Lower leg skin (tissue), 4 donors: Measurements from ENCODE around the gene ZNF76. TPM values are rescaled to one million over a fixed set of nuclear protein-coding genes. Genes with fewer than 3 reads are reported as not detected.
"Not testable (repeated sequence)": the region's sequence is repeated elsewhere in the genome, so short reads cannot be mapped to it uniquely, and the experiment has no call there.

Source experiments
- DNase-seq, 2 donors: peaks; one replicate each; pipeline ENCODE4 v3.0.0-alpha.2; 2019; ENCODE audit warnings: low spot score in 2 of 2
- H3K4me3 ChIP-seq: fragments of 200-600 bp; sonication (generic); 2 replicates; pipeline ENCODE4 v1.5.1; 2017; ENCODE audit warnings: mild to moderate bottlenecking, low read depth; ENCODE audit not compliant: poor library complexity, severe bottlenecking
- POLR2A ChIP-seq, 2 donors: fragments of 450-650 bp; IDR thresholded peaks; one replicate each; pipeline ENCODE4 v1.6.1; 2016 to 2017; ENCODE audit warnings: antibody characterized with exemption in 2 of 2, mild to moderate bottlenecking in 1 of 2, moderate library complexity in 1 of 2
- WGBS, 2 donors: methylation state at CpG; one replicate each; pipeline ENCODE4 v1.1.5; 2018; 5-methylcytosine and 5-hydroxymethylcytosine counted together
- intact Hi-C: fragments of 100-400 bp; cut with DNase I; formaldehyde crosslinking; loops from one replicate; pipeline ENCODE4 v1.15.0; 2023; ENCODE audit warnings: low total_unique reads
- total RNA-seq, 4 donors: library from RNA; depleted of rRNA; stranded (reverse); fragments of >200 nt; gene quantifications; one replicate each; pipeline ENCODE4 v1.1.0, GENCODE V29; 2016
- TF ChIP-seq, protein P1 (sequence below), 3 donors: fragments of 450-650 bp; IDR thresholded peaks; one replicate each; pipeline ENCODE4 v1.5.1; 2016; ENCODE audit warnings: antibody characterized with exemption in 3 of 3, mild to moderate bottlenecking in 3 of 3, moderate library complexity in 2 of 3

Gene ZNF76
- total RNA-seq, 4 donors from 2014 or later, result 12.4 to 21.4 (median 16.8) TPM

GRCh38 chr6:35328108-35328723, 68.7 kb downstream of the ZNF76 start:
- intact Hi-C loops, result no loop called here
- WGBS, 2 donors, result 100% methylated on average over 1 of the region's 1 CpG

DNA sequence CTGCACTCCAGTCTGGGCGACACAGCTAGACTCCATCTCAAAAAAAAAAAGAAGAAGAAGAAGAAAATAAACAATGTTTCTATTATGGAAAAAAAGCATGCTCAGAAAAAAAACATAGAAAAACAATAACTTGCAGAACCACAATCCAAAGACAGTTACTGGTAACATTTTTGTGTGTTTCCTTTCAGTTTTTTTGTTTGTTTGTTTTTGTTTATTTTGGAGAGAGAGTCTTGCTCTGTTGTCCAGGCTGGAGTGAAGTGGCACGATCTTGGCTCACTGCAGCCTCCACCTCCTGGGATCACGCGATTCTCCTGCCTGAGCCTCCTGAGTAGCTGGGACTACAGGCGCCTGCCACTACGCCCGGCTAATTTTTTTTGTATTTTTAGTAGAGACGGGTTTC, 69.4 kb downstream of the ZNF76 start:
- DNase-seq, intact Hi-C loops, H3K4me3 ChIP-seq: not testable (repeated sequence)
- 95 to 96% methylated on average over 8 of the region's 8 CpGs for WGBS, 2 donors

More at GRCh38 chr6:35328108-35328723, 68.7 kb downstream of the ZNF76 start:
- DNase-seq, result no peak
- no peak for TF ChIP-seq POLR2A (IDR thresholded peaks at IDR 0.05)
- TF ChIP-seq, protein P1, sequence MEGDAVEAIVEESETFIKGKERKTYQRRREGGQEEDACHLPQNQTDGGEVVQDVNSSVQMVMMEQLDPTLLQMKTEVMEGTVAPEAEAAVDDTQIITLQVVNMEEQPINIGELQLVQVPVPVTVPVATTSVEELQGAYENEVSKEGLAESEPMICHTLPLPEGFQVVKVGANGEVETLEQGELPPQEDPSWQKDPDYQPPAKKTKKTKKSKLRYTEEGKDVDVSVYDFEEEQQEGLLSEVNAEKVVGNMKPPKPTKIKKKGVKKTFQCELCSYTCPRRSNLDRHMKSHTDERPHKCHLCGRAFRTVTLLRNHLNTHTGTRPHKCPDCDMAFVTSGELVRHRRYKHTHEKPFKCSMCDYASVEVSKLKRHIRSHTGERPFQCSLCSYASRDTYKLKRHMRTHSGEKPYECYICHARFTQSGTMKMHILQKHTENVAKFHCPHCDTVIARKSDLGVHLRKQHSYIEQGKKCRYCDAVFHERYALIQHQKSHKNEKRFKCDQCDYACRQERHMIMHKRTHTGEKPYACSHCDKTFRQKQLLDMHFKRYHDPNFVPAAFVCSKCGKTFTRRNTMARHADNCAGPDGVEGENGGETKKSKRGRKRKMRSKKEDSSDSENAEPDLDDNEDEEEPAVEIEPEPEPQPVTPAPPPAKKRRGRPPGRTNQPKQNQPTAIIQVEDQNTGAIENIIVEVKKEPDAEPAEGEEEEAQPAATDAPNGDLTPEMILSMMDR (IDR thresholded peaks at IDR 0.05), result no peak
- no peak overlapping the region for H3K4me3 ChIP-seq

- intact Hi-C loops, result no loop called here
- WGBS, 2 donors, result 88 to 90% methylated on average over 9 of the region's 9 CpGs
Measured at GRCh38 chr6:35330541-35331119, 71.1 kb downstream of the ZNF76 start.

DNA sequence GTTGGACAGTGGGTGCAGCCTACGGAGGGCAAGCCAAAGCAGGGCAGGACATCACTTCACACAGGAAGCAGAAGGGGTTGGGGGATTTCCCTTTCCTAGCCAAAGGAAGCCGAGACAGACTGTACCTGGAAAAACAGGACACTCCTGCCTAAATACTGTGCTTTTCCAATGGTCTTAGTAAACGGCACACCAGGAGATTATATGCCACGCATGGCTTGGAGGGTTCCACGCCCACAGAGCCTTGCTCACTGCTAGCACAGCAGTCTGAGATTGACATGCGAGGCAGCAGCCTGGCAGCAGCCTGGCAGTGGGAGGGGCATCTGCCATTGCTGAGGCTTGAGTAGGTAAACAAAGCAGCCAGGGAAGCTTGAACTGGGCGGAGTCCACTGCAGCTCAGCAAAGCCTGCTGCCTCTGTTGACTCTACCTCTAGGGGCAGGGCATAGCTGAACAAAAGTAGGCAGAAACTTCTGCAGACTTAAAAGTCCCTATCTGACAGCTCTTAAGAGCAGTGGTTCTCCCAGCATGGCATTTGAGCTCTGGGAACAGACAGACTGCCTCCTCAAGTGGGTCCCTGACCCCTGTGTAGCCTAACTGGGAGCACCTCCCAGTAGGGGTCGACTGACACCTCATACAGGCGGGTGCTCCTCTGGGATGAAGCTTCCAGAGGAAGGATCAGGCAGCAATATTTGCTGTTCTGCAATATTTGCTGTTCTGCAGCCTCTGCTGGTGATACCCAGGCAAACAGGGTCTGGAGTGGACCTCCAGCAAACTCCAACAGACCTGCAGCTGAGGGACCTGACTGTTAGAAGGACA, 72.7 kb downstream of the ZNF76 start:
- WGBS, 2 donors, result 80 to 81% methylated on average over 7 to 9 of the region's 9 CpGs
- H3K4me3 ChIP-seq, DNase-seq, intact Hi-C loops: not testable (repeated sequence)

More at GRCh38 chr6:35330541-35331119, 71.1 kb downstream of the ZNF76 start:
- TF ChIP-seq POLR2A (IDR thresholded peaks at IDR 0.05), result no peak
- TF ChIP-seq, protein P1 (IDR thresholded peaks at IDR 0.05), result no peak
- H3K4me3 ChIP-seq, result no peak overlapping the region
- DNase-seq, result no peak

- no peak for TF ChIP-seq POLR2A (IDR thresholded peaks at IDR 0.05)
- TF ChIP-seq, protein P1 (IDR thresholded peaks at IDR 0.05), result no peak
- no peak overlapping the region for H3K4me3 ChIP-seq
- DNase-seq, result peak in 1 of 2 donors; percentile 78
- intact Hi-C loops, result loop anchor here (2.0 to 5.0 kb wide), 2 partner anchors 111 to 126 kb away; partner anchors contain the start of genes FANCE and RPL10A
- 57 to 64% methylated on average over 13 of the region's 13 CpGs for WGBS, 2 donors
Measured at GRCh38 chr6:35341557-35341956, 82.0 kb downstream of the ZNF76 start.

- WGBS, 2 donors, result 0% methylated on average over 68 to 74 of the region's 77 CpGs
- no peak for TF ChIP-seq POLR2A (IDR thresholded peaks at IDR 0.05)
- TF ChIP-seq, protein P1 (IDR thresholded peaks at IDR 0.05), result peak in 2 of 3 donors; percentile 56 to 96
- intact Hi-C loops, result loop anchor here (5.0 kb wide), 1 partner anchor 125 kb away; the partner anchor contains the start of gene RPL10A
- peak within 1 kb of the TSS; percentile 51 for H3K4me3 ChIP-seq
- DNase-seq, result peak; percentile 97 to 100
Measured at GRCh38 chr6:35342258-35343091, 82.9 kb downstream of the ZNF76 start, which contains the start of gene PPARD. TSS of gene PPARD (plus strand) at chr6:35342558. CDS start at chr6:35411088, 68,530 bp downstream.
